Posterior vena cava (tissue), 2 donors: Measurements from ENCODE around the gene ELOVL3. TPM values are rescaled to one million over a fixed set of nuclear protein-coding genes. Genes with fewer than 3 reads are reported as not detected.

Experiments
- total RNA-seq, 2 donors: library from RNA; stranded (reverse); fragmentation: NEBNext Ultra II Directional; extraction: Animal tissue kit (Norgen Biotek cat#: 25700); gene quantifications; one replicate each; pipeline ENCODE4 v1.2.1, GENCODE V29; 2021
- donor health status: DM: yes; HTN: yes; CAD: no.
- donor health status: DM: yes; HTN: yes; CAD: no.

Gene ELOVL3
- total RNA-seq, 2 donors from 2014 or later = 0.29 TPM; not detected in 1

Other genes with a start within 250 kb of the ELOVL3 start
- gene ARMH3, start 170.1 kb upstream of the ELOVL3 start, total RNA-seq = 10 to 100 TPM; 19.6 to 22.3 TPM
- gene HPS6, start 160.9 kb upstream of the ELOVL3 start, total RNA-seq = 10 to 100 TPM; 11.6 to 13.7 TPM
- gene LDB1, start 105.9 kb upstream of the ELOVL3 start, total RNA-seq = 10 to 100 TPM; 28.9 to 32.7 TPM
- gene PPRC1, start 93.3 kb upstream of the ELOVL3 start, total RNA-seq = 10 to 100 TPM; 21.7 to 32.8 TPM
- 10 to 100 TPM; 32.6 to 38.6 TPM for gene NOLC1, start 73.9 kb upstream of the ELOVL3 start, total RNA-seq
- gene PITX3, start 15.2 kb downstream of the ELOVL3 start, total RNA-seq = not detected
- gene GBF1, start 19.2 kb downstream of the ELOVL3 start, total RNA-seq = 10 to 100 TPM; 32.6 to 34.7 TPM
- gene NFKB2, start 169.4 kb downstream of the ELOVL3 start, total RNA-seq = 10 to 100 TPM; 21.5 to 44.7 TPM
- under 1 TPM; 0.24 to 0.83 TPM for gene PSD, start 192.5 kb downstream of the ELOVL3 start, total RNA-seq
- gene FBXL15, start 194.5 kb downstream of the ELOVL3 start, total RNA-seq = 10 to 100 TPM; 10.8 to 12.4 TPM
- 10 to 100 TPM; 35.7 to 40.9 TPM for gene CUEDC2, start 206.3 kb downstream of the ELOVL3 start, total RNA-seq
- not detected for gene C10orf95, start 225.2 kb downstream of the ELOVL3 start, total RNA-seq